HG03196 (cell line): ENCODE results near the gene MRM2.

Source experiments
- ATAC-seq: cut with Tn5 transposase; IDR thresholded peaks from one replicate; pipeline ENCODE4 v1.9.1; 2021; ENCODE audit not compliant: unreplicated experiment

The MRM2 gene

GRCh38 chr7:2209146-2209960 lies 32.7 kb downstream of the MRM2 start:
- peak; percentile 44 for ATAC-seq

GRCh38 chr7:2208712-2209111 lies 33.3 kb downstream of the MRM2 start:
- no peak for ATAC-seq

- no peak for ATAC-seq
These were observed 36.8 kb downstream of the MRM2 start for GRCh38 chr7:2205036-2205780.

GRCh38 chr7:2204446-2204845 lies 37.6 kb downstream of the MRM2 start:
- no peak for ATAC-seq

- no peak for ATAC-seq
These were observed 38.2 kb downstream of the MRM2 start for GRCh38 chr7:2203766-2204300.

GRCh38 chr7:2202901-2203765 lies 38.9 kb downstream of the MRM2 start:
- no peak for ATAC-seq

GRCh38 chr7:2202361-2202761 lies 39.6 kb downstream of the MRM2 start:
- no peak for ATAC-seq

- no peak for ATAC-seq
These were observed 40.2 kb downstream of the MRM2 start for GRCh38 chr7:2201686-2202360.

GRCh38 chr7:2201128-2201527 lies 40.9 kb downstream of the MRM2 start:
- ATAC-seq = no peak

- no peak for ATAC-seq
These were observed 41.4 kb downstream of the MRM2 start for GRCh38 chr7:2200584-2200980.

- no peak for ATAC-seq
These were observed 41.9 kb downstream of the MRM2 start for GRCh38 chr7:2199956-2200583.

GRCh38 chr7:2199528-2199927 lies 42.5 kb downstream of the MRM2 start:
- no peak for ATAC-seq

- ATAC-seq = no peak
These were observed 43.2 kb downstream of the MRM2 start for GRCh38 chr7:2198760-2199159.

GRCh38 chr7:2198206-2198605 lies 43.8 kb downstream of the MRM2 start:
- ATAC-seq = no peak

- ATAC-seq = no peak
These were observed 44.4 kb downstream of the MRM2 start for GRCh38 chr7:2197436-2198155.

- ATAC-seq = no peak
These were observed 45.3 kb downstream of the MRM2 start for GRCh38 chr7:2196381-2197378.

- no peak for ATAC-seq
These were observed 46.4 kb downstream of the MRM2 start for GRCh38 chr7:2195400-2196246.
